Activated CD4-positive, alpha-beta T cell treated with anti-CD3 and anti-CD28 coated beads for 1 hour (primary cell): Measurements from ENCODE around the gene PLOD3.

Experiments used
- DNase-seq: peaks from one replicate; pipeline ENCODE4 v3.0.0-alpha.2; 2020

Gene PLOD3

GRCh38 chr7:101163279-101164070 lies 53.9 kb downstream of the PLOD3 start:
- DNase-seq = no peak

- DNase-seq = no peak
Measured at GRCh38 chr7:101162551-101163278, 54.7 kb downstream of the PLOD3 start.

GRCh38 chr7:101161692-101162471 lies 55.5 kb downstream of the PLOD3 start:
- no peak for DNase-seq

- no peak for DNase-seq
Measured at GRCh38 chr7:101160910-101161309, 56.5 kb downstream of the PLOD3 start.

GRCh38 chr7:101159696-101160674 lies 57.4 kb downstream of the PLOD3 start:
- no peak for DNase-seq

- no peak for DNase-seq
Measured at GRCh38 chr7:101156866-101157589, 60.4 kb downstream of the PLOD3 start.

GRCh38 chr7:101156277-101156676 lies 61.1 kb downstream of the PLOD3 start:
- no peak for DNase-seq
